Right lobe of liver (tissue), 6 donors: ENCODE measurements around the gene HYAL1. TPM values are rescaled to one million over a fixed set of nuclear protein-coding genes. Genes with fewer than 3 reads are reported as not detected.
A peak's percentile ranks its signal among the peaks of the same experiment; 100 is the strongest.

Experiments
- ATAC-seq, 4 donors: fragments of 200-7000 bp; cut with Tn5 transposase; one replicate each; pipeline ENCODE4 v1.9.1; 2020; ENCODE audit warnings: mild to moderate bottlenecking in 4 of 4, moderate library complexity in 4 of 4
- DNase-seq, 3 donors: peaks; one replicate each; pipeline ENCODE4 v3.0.0-alpha.2; 2020
- H3K27ac ChIP-seq, 3 donors: fragments of 200-600 bp; one replicate each; pipeline ENCODE4 v1.8.0; 2022
- H3K27me3 ChIP-seq, 2 donors: fragments of 200-600 bp; one replicate each; pipeline ENCODE4 v1.8.0; 2022
- H3K36me3 ChIP-seq, 4 donors: fragments of 200-600 bp; sonication (generic) in 1 of 4; one replicate each; pipeline versions ENCODE4 v1.5.1 to v1.8.0; 2017 to 2022; ENCODE audit warnings: control low read depth in 1 of 4
- H3K4me1 ChIP-seq, 4 donors: fragments of 200-600 bp; sonication (generic) in 1 of 4; one replicate each; pipeline versions ENCODE4 v1.5.1 to v1.8.0; 2017 to 2022; ENCODE audit warnings: control low read depth in 1 of 4
- H3K4me3 ChIP-seq, 3 donors: fragments of 200-600 bp; one replicate each; pipeline ENCODE4 v1.8.0; 2022
- H3K9me3 ChIP-seq, 4 donors: fragments of 200-600 bp; sonication (generic) in 1 of 4; one replicate each; pipeline versions ENCODE4 v1.5.1 to v1.8.0; 2017 to 2022; ENCODE audit warnings: control low read depth in 1 of 4
- POLR2A ChIP-seq: fragments of 450-650 bp; IDR thresholded peaks from one replicate; pipeline ENCODE4 v1.6.1; 2017; ENCODE audit warnings: antibody characterized with exemption, mild to moderate bottlenecking
- WGBS: methylation state at CpG from one replicate; pipeline ENCODE4 v1.1.6; 2018; ENCODE audit warnings: low coverage, low lambda C conversion rate; ENCODE audit not compliant: insufficient coverage; ENCODE audit errors: missing lambda C conversion rate; 5-methylcytosine and 5-hydroxymethylcytosine counted together
- intact Hi-C, 2 donors: fragments of 100-400 bp; cut with DNase I; formaldehyde crosslinking; loops; one replicate each; pipeline versions ENCODE4 v1.11.2 to v1.14.1; 2022
- long read RNA-seq: library from polyadenylated mRNA; unstranded; transcript quantifications from one replicate; pipeline ENCODE4 v2.0.0, GENCODE V29; 2019
- total RNA-seq, 6 experiments: library from RNA; depleted of rRNA in 2 of 6; stranded (reverse); fragments of >200 nt in 2 of 6; fragmentation: NEBNext Ultra II Directional in 3 of 6; extraction: Animal tissue kit (Norgen Biotek cat#: 25700) in 3 of 6; gene quantifications; one replicate each; pipeline versions ENCODE4 v1.1.0 to v1.2.4, GENCODE V29; 2016 to 2023
- TF ChIP-seq, protein P1 (sequence below), 4 donors: fragments of 200-600 bp in 3 of 4; fragments of 450-650 bp in 1 of 4; IDR thresholded peaks; one replicate each; pipeline versions ENCODE4 v1.5.1 to v1.8.0; 2016 to 2022; ENCODE audit warnings: antibody characterized with exemption in 4 of 4, mild to moderate bottlenecking in 2 of 4
- donor health status: DM: no; HTN: yes; CAD: no.
- donor health status: DM: no; HTN: no; CAD: no.
- donor health status: DM: no; HTN: no; CAD: no.
- donor health status: DM: no; HTN: yes; CAD: no.
- donor health status: DM: no; HTN: yes; CAD: no.

Gene HYAL1, protein sequence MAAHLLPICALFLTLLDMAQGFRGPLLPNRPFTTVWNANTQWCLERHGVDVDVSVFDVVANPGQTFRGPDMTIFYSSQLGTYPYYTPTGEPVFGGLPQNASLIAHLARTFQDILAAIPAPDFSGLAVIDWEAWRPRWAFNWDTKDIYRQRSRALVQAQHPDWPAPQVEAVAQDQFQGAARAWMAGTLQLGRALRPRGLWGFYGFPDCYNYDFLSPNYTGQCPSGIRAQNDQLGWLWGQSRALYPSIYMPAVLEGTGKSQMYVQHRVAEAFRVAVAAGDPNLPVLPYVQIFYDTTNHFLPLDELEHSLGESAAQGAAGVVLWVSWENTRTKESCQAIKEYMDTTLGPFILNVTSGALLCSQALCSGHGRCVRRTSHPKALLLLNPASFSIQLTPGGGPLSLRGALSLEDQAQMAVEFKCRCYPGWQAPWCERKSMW
- 100 to 1,000 TPM in 4 of 6 experiments, 10 to 100 TPM in 2; 90.6 to 157 (median 136) TPM for total RNA-seq
- long read RNA-seq, transcript HYAL1-201 (3 exons, 2,517 nt): major isoform, 6 of 20 reads
- long read RNA-seq, transcript HYAL1-204 (4 exons, 2,081 nt): minor isoform, 5 of 20 reads
- long read RNA-seq, transcript HYAL1-208 (4 exons, 1,084 nt): major isoform, 6 of 20 reads
- long read RNA-seq, partial matches to known transcripts: 2 of 20 reads
- long read RNA-seq, other reads (novel, unspliced or antisense): 1 of 20 reads

DNA sequence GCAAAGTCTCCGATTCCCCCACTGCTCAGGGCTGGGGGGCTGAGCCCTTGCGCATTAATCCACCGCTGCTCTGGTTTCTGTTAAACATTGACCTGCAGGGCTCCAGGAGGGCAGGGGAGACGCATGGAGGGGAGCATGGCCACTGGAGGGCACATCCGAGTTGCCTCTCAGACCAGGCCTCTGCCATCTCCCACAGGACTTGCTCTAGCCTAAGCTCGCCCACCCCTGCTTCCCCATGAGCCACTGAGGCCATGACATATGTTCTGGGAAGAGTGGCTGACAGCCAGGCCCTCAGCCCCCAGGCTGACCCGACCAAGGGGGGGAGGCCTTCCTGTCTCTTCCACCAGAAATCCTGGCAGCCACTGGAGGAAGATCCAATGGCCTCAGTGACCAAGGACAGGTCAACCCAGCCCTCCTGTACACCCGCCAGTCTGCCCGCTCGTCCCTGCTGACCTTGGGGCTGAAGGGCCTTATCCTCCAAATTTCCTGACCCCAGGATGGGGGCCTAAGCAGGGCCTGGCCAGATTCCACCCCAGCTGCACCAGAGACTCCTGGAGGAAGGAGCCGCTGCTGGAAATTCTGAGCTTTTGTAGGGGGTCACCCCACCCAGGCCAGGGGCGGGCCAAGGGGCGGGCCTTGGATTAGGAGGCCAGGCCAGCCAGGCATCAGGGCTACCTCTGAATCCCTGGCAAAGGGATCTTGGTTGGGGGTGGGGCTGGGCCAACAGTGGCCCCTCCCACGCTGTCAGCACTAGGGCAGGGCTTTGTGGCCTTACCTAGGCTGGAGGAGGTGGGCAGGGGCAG, at the start of gene HYAL1:
Gene HYAL1, minus strand, starts transcription at position 562 of the 803 bp plus-strand sequence. CDS start 618 bp downstream, outside the sequence.
- DNase-seq (peak; percentile 93 to 96 (median 96)), ATAC-seq (peak; percentile 55 to 73 (median 64))
- peak within 1 kb of the TSS; percentile 86 to 96 (median 88) for H3K27ac ChIP-seq
- intact Hi-C loops: no loop called here
- TF ChIP-seq, protein P1, sequence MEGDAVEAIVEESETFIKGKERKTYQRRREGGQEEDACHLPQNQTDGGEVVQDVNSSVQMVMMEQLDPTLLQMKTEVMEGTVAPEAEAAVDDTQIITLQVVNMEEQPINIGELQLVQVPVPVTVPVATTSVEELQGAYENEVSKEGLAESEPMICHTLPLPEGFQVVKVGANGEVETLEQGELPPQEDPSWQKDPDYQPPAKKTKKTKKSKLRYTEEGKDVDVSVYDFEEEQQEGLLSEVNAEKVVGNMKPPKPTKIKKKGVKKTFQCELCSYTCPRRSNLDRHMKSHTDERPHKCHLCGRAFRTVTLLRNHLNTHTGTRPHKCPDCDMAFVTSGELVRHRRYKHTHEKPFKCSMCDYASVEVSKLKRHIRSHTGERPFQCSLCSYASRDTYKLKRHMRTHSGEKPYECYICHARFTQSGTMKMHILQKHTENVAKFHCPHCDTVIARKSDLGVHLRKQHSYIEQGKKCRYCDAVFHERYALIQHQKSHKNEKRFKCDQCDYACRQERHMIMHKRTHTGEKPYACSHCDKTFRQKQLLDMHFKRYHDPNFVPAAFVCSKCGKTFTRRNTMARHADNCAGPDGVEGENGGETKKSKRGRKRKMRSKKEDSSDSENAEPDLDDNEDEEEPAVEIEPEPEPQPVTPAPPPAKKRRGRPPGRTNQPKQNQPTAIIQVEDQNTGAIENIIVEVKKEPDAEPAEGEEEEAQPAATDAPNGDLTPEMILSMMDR (IDR thresholded peaks at IDR 0.05): peak; percentile 28 to 42 (median 34)
- peak; percentile 75 for TF ChIP-seq POLR2A
- no peaks in the 10 kb centered on the region for H3K9me3 ChIP-seq
- no peaks in the 10 kb centered on the region for H3K27me3 ChIP-seq
- peak within 1 kb of the TSS; percentile 58 to 77 (median 59) for H3K4me3 ChIP-seq
- 9% methylated on average over 5 of the region's 14 CpGs for WGBS
- no peaks in the 10 kb centered on the region for H3K36me3 ChIP-seq
- H3K4me1 ChIP-seq: peaks cover 0 to 26% (median 14%) of the 10 kb centered on the region in 4 donors

DNA sequence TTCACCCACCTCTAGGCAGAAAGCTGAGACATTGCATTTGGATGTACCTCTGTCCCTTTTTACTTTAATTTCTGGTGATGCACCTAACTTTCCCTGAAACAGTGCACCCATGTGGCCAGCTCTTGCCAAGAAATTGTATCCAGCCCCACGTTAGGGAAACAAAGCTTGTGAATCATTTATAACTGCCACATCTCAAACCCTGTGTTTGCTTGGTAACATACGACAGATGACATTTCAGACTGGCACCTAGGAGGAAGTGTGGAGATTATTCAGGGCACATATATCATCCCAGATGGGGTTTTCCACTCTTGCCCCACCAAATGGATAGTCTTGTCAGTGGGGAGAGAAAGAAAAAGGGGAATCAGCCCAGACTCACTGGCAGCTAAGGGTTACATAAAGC, 49.4 kb upstream of the HYAL1 start:
- H3K36me3 ChIP-seq: peaks cover 0 to 29% (median 5%) of the 10 kb centered on the region in 4 donors
- no peak overlapping the region for H3K4me3 ChIP-seq
- 16% methylated on average over 2 of the region's 2 CpGs for WGBS
- no peaks in the 10 kb centered on the region for H3K9me3 ChIP-seq
- H3K4me1 ChIP-seq: peaks cover 0 to 49% (median 27%) of the 10 kb centered on the region in 4 donors
- peak in 1 of 4 donors; percentile 20 for ATAC-seq
- no peak overlapping the region for H3K27ac ChIP-seq
- no peaks in the 10 kb centered on the region for H3K27me3 ChIP-seq
- TF ChIP-seq, protein P1 (IDR thresholded peaks at IDR 0.05): peak in 1 of 4 donors; percentile 16
- TF ChIP-seq POLR2A: no peak
- DNase-seq: no peak
- intact Hi-C loops: no loop called here

DNA sequence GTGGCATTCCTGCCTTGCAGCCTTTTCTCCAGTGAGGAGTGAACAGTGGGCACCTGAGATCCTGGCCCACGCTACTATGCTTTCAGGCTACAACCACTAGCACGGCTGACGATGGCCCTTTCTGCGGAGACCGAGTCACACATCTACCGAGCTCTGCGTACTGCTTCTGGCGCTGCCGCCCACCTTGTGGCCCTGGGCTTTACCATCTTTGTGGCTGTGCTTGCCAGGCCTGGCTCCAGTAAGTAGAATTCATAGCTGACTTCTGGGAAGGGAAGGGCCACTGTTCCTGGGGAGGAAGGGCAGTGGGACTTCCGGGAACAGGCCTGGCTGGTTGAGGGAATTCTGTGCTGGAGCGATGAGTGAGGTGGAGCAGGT, 47.9 kb upstream of the HYAL1 start:
- intact Hi-C loops: no loop called here
- TF ChIP-seq, protein P1 (IDR thresholded peaks at IDR 0.05): no peak
- TF ChIP-seq POLR2A: no peak
- H3K27ac ChIP-seq: peak overlapping the region in 2 of 3 donors; percentile 43 to 92
- H3K27me3 ChIP-seq: no peaks in the 10 kb centered on the region
- DNase-seq (no peak), ATAC-seq (no peak)
- peak overlapping the region; percentile 74 to 78 (median 74) for H3K4me3 ChIP-seq
- WGBS: 56% methylated on average over 2 of the region's 11 CpGs
- H3K9me3 ChIP-seq: no peaks in the 10 kb centered on the region
- H3K36me3 ChIP-seq: peaks cover 0 to 29% (median 5%) of the 10 kb centered on the region in 4 donors
- H3K4me1 ChIP-seq: peaks cover 0 to 39% (median 16%) of the 10 kb centered on the region in 4 donors
